GM19023 (cell line): ENCODE data around the gene L3MBTL4.
"Not testable (repeated sequence)": the region's sequence is repeated elsewhere in the genome, so short reads cannot be mapped to it uniquely, and the experiment has no call there.

ENCODE experiments used
- ATAC-seq: cut with Tn5 transposase; IDR thresholded peaks from one replicate; pipeline ENCODE4 v1.9.1; 2021; ENCODE audit warnings: mild to moderate bottlenecking, moderate library complexity; ENCODE audit not compliant: unreplicated experiment

Gene L3MBTL4

GRCh38 chr18:6120820-6121279 is 293.9 kb downstream of the L3MBTL4 start:
- ATAC-seq: no peak

- ATAC-seq: no peak
Observed at GRCh38 chr18:6119761-6120160, 294.9 kb downstream of the L3MBTL4 start.

DNA sequence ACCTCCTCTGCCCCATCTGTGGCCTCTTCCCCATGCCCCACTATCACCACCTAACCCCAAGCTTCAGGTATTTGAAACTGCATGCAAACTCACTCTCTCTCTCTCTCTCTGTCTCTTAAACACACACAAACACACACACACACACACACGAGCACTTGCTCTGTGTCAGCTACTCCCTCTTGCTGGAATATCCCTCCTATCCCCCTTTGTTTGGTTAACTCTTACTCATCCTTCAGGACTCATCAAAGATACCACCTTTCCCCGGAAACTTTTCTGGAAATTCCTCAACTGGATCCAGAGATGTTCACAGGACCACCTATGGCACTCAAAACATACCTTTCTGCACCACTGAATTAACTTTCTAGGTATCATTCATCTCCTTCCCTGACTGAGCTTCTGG is 296.6 kb downstream of the L3MBTL4 start:
- no peak for ATAC-seq

- ATAC-seq: no peak
Observed at GRCh38 chr18:6115710-6116109, 299.0 kb downstream of the L3MBTL4 start.

DNA sequence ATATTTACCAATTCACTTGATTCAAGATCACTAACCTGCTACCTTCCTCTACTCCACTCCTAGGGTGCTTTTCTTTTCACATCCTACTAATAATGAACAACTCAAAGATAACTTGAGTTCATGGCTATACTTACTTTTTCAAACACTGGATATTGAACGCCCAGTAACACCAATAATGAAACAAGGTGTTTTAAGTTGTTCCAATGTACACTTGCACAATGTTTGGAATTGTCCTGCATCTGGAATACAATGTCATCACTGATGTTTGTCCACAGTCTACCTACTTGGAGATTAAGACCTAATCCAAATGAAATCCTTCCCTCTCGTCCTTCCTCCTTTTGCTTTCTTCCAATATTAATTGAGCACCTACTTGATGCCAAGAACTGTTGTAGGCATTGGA is 301.1 kb downstream of the L3MBTL4 start:
- ATAC-seq: no peak

DNA sequence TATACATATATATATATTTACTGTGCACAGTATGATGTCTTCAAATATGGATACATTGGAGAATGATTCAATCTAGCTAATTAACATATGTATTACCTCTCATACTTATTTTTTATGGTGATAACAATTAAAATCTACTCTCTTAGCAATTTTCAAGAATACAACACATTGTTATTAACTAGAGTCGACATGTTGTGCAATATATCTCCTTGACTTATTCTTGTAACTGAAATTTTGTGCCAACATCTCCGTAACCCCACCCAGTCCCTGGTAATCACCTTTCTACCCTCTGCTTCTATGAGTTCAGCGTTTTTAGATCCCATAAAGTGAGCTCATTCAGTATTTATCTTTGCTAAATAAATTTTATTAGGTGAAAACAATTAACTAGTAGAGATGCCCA is 303.0 kb downstream of the L3MBTL4 start:
- no peak for ATAC-seq

DNA sequence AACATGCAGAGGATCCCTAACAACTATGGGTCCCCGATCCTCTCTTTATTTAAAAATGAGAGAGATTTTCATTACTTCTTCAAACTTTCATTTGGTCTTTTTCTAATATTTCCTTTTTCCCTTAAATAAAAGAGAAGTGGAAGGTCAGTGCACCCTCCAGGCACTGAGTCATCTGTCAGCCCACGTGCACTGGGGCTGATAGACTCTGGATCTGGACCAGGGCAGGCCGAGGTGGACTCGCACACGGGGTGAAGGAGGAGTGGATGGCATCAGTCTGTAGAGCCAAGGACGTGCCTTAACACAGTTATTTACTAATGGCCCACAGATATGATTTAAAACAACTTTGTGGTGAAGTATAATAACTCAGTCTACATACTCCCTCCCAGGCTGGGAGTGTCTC is 305.0 kb downstream of the L3MBTL4 start:
- no peak for ATAC-seq

- ATAC-seq: no peak
Observed at GRCh38 chr18:6107794-6108193, 306.9 kb downstream of the L3MBTL4 start.

- no peak for ATAC-seq
Observed at GRCh38 chr18:6106091-6106685, 308.5 kb downstream of the L3MBTL4 start.

DNA sequence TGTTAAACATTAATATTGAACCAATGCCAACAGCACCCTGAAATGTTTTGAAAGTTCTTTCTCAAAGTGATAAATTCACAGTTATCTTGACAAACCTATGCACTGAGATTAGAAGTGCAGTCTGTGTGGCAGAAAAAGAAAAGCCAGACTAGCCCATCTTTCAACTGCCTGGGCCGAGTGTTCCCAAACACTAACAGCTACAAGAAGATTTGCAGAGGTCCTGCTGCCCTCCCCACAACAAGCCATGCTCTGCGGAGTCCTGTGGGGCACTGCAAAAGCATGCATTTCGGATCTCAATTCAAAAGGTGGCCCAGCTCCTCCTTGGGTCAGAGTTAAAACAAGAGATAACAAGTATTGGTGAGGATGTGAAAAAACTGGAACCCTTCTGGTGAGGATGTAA is 311.0 kb downstream of the L3MBTL4 start:
- no peak for ATAC-seq

DNA sequence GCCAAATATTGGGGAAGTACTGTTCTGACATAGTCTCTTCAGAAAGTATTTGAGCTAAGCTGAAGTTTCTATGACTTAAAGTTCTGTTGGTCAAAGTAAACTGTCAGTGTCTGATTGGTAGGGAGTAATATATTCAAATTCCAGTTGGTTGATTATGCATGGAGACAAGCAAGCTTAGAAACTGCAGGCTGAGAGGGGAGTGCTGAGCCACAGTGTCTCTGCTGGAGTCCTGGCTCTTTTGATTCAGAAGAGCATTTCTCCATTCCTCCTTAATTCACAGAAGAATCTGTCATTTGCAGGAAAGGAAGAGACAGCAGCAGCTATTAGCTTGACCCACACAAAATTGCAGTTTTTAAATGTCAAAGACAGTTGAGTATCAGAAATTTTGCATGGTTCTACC is 318.0 kb downstream of the L3MBTL4 start:
- no peak for ATAC-seq

- ATAC-seq: no peak
Observed at GRCh38 chr18:6088432-6088831, 326.3 kb downstream of the L3MBTL4 start.

- no peak for ATAC-seq
Observed at GRCh38 chr18:6086731-6087130, 328.0 kb downstream of the L3MBTL4 start.

DNA sequence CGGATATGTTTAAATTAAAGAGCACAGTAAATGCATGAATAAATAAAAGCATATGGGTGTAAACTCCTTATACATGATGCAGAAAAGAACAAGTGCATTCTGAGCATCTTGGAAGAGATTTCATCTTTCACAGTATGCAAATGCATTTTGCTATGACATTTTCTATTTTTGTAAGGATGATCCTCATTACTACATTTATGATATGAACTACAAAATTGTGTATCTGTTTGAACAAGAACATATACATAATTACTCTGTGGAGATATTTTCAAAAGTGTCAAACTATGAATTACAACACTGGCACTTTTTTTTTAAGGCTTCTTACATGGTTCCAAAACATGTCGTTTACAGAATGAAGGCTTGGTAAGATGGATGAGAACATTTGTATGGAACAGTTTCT is 335.3 kb downstream of the L3MBTL4 start:
- no peak for ATAC-seq

GRCh38 chr18:6078877-6079276 is 335.8 kb downstream of the L3MBTL4 start:
- no peak for ATAC-seq

DNA sequence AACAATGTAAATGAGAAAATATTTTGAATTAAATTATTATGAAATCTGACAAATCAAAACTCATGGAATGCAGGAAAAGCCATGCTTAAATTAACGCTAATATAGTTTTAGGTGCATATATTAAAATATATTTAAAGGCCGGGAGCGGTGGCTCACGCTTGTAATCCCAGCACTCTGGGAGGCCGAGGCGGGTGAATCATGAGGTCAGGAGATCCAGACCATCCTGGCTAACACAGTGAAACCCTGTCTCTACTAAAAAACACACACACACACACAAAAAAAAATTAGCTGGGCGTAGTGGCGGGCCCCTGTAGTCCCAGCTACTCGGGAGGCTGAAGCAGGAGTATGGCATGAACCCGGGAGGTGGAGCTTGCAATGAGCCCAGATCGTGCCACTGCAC is 342.3 kb downstream of the L3MBTL4 start:
- ATAC-seq: not testable (repeated sequence)

- ATAC-seq: no peak
Observed at GRCh38 chr18:6069539-6069938, 345.2 kb downstream of the L3MBTL4 start.

GRCh38 chr18:6069103-6069502 is 345.6 kb downstream of the L3MBTL4 start:
- no peak for ATAC-seq

- ATAC-seq: no peak
Observed at GRCh38 chr18:6060149-6060548, 354.6 kb downstream of the L3MBTL4 start.

GRCh38 chr18:6059551-6059950 is 355.2 kb downstream of the L3MBTL4 start:
- no peak for ATAC-seq

- ATAC-seq: no peak
Observed at GRCh38 chr18:6058941-6059340, 355.8 kb downstream of the L3MBTL4 start.

DNA sequence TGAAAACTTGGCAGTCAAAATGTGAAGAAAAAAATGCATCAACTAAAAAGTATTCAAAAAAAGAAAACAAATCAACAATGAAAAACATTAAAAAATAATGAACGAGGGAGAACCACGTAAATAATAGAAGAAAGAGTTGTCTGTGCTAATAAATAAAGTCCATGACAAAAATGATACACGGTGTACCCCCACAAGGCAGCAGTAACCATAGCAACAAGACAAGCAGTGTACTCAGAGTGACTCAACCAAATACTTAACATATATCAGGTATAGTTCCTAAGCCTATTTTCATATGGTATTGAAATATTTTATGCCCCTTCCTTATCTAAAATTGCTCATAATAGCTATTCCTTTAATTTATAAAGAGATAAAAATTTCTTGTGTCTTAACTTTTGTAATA is 357.1 kb downstream of the L3MBTL4 start:
- no peak for ATAC-seq

DNA sequence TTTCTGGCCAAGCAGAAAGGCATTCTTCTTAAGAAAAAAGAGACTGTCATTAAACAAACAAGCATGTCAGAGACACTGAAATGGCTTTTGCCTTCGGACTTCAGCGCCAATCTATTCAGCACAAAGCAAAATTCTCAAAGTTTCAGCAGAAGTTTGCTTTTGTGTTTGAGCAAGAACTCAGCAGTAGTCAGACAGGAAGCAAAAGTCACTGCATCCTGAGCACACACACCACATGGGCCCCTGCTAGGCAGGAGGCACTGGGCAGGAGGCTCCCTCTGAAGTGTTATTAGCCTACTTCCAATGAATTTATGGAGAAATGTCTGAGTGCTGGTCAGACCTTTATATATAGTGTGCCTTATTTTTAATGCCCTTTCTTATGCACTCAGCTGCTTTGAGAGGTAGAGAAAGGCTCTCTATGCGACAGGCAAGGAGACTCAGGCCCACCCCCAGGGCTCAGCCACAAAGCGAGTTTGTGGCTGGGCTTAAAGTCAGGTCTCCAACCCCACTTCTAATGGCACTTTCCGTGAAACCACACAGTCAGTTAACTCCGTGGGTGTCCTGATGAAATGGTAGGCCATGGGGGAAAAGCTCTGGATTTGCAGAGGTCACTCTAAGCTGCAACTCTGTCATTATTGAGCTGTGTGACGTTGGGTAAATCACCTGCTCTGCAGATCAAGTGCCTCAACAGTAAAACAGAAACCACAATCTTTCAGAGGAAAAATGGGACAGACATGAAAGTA is 358.4 kb downstream of the L3MBTL4 start:
- ATAC-seq: peak; percentile 57
